NK-92 (cell line): ENCODE measurements around the gene PLPP3.
"Not testable (repeated sequence)": the region's sequence is repeated elsewhere in the genome, so short reads cannot be mapped to it uniquely, and the experiment has no call there.

Experiments
- DNase-seq: peaks from one replicate; lab custom pipeline; 2025; ENCODE audit not compliant: unreplicated experiment; lab: John Stamatoyannopoulos, UW

PLPP3 gene

GRCh38 chr1:56578963-56579875 lies at the start of gene PLPP3:
Gene PLPP3 (minus strand): TSS chr1:56579563. CDS start chr1:56579016, 547 bp downstream.
- DNase-seq: no peak

- no peak for DNase-seq
Observed at GRCh38 chr1:56627636-56628039, 48.3 kb upstream of the PLPP3 start.

- no peak for DNase-seq
Observed at GRCh38 chr1:56627019-56627635, 47.8 kb upstream of the PLPP3 start.

- DNase-seq: no peak
Observed at GRCh38 chr1:56626546-56626945, 47.2 kb upstream of the PLPP3 start.

GRCh38 chr1:56625819-56626440 lies 46.6 kb upstream of the PLPP3 start:
- DNase-seq: no peak

- DNase-seq: no peak
Observed at GRCh38 chr1:56617141-56617540, 37.8 kb upstream of the PLPP3 start.

- not testable (repeated sequence) for DNase-seq
Observed at GRCh38 chr1:56610770-56611169, 31.4 kb upstream of the PLPP3 start.

- not testable (repeated sequence) for DNase-seq
Observed at GRCh38 chr1:56610097-56610496, 30.7 kb upstream of the PLPP3 start.

- DNase-seq: not testable (repeated sequence)
Observed at GRCh38 chr1:56595397-56596191, 16.2 kb upstream of the PLPP3 start.

GRCh38 chr1:56591909-56592308 lies 12.5 kb upstream of the PLPP3 start:
- no peak for DNase-seq

GRCh38 chr1:56590520-56591011 lies 11.2 kb upstream of the PLPP3 start:
- DNase-seq: no peak

GRCh38 chr1:56589369-56589768 lies 10.0 kb upstream of the PLPP3 start:
- no peak for DNase-seq

- no peak for DNase-seq
Observed at GRCh38 chr1:56586502-56586901, 7.1 kb upstream of the PLPP3 start.

GRCh38 chr1:56585985-56586384 lies 6.6 kb upstream of the PLPP3 start:
- DNase-seq: no peak

- DNase-seq: no peak
Observed at GRCh38 chr1:56584910-56585528, 5.7 kb upstream of the PLPP3 start.

GRCh38 chr1:56583957-56584468 lies 4.7 kb upstream of the PLPP3 start:
- DNase-seq: no peak

- no peak for DNase-seq
Observed at GRCh38 chr1:56580771-56581170, 1.4 kb upstream of the PLPP3 start.

GRCh38 chr1:56578138-56578962 lies 1.0 kb downstream of the PLPP3 start:
- no peak for DNase-seq

- no peak for DNase-seq
Observed at GRCh38 chr1:56577406-56578137, 1.8 kb downstream of the PLPP3 start.
